H9 (cell line): Measurements from ENCODE around the gene UBXN11. TPM values are rescaled to one million over a fixed set of nuclear protein-coding genes. Genes with fewer than 3 reads are reported as not detected.

Source experiments
- DNase-seq: peaks from one replicate; pipeline ENCODE4 v3.0.0-alpha.2; 2017
- H2AFZ ChIP-seq: one replicate; pipeline ENCODE4 v1.6.1; 2013; ENCODE audit warnings: mild to moderate bottlenecking, low read length, control low read depth, moderate library complexity
- H2AK5ac ChIP-seq: 2 replicates; pipeline ENCODE4 v1.6.1; 2013; ENCODE audit warnings: low read length, control low read depth, mixed read lengths; ENCODE audit not compliant: insufficient read length
- H2BK120ac ChIP-seq: one replicate; pipeline ENCODE4 v1.6.1; 2013; ENCODE audit warnings: low read depth, mild to moderate bottlenecking, low read length, control low read depth, inconsistent platforms; ENCODE audit not compliant: poor library complexity, severe bottlenecking
- H2BK12ac ChIP-seq: 2 replicates; pipeline ENCODE4 v1.6.1; 2013; ENCODE audit warnings: low read length, control low read depth, mixed read lengths, low read depth; ENCODE audit not compliant: insufficient read length
- H2BK15ac ChIP-seq: 2 replicates; pipeline ENCODE4 v1.6.1; 2013; ENCODE audit warnings: low read depth, low read length, control low read depth
- H2BK20ac ChIP-seq: one replicate; pipeline ENCODE4 v1.6.1; 2013; ENCODE audit warnings: low read depth, mild to moderate bottlenecking, low read length, control low read depth, inconsistent platforms; ENCODE audit not compliant: poor library complexity, severe bottlenecking
- H2BK5ac ChIP-seq: 2 replicates; pipeline ENCODE4 v1.6.1; 2013; ENCODE audit warnings: low read length, control low read depth, mixed read lengths; ENCODE audit not compliant: insufficient read length
- H3K14ac ChIP-seq: 2 replicates; pipeline ENCODE4 v1.6.1; 2013; ENCODE audit warnings: low read length, control low read depth; ENCODE audit not compliant: insufficient read depth
- H3K18ac ChIP-seq: 2 replicates; pipeline ENCODE4 v1.6.1; 2013; ENCODE audit warnings: low read depth, mild to moderate bottlenecking, mixed read lengths, low read length, control low read depth; ENCODE audit not compliant: insufficient read length
- H3K23ac ChIP-seq: 2 replicates; pipeline ENCODE4 v1.6.1; 2013; ENCODE audit warnings: low read length, control low read depth, mixed read lengths, low read depth; ENCODE audit not compliant: insufficient read length
- H3K23me2 ChIP-seq: 2 replicates; pipeline ENCODE4 v1.6.1; 2013; ENCODE audit warnings: low read depth, mild to moderate bottlenecking, mixed read lengths, low read length, control low read depth; ENCODE audit not compliant: insufficient read length, poor library complexity, severe bottlenecking
- H3K27ac ChIP-seq: 2 replicates; pipeline ENCODE4 v1.5.1; 2013; ENCODE audit warnings: low read length, control low read depth, mixed read lengths, low read depth; ENCODE audit not compliant: insufficient read length
- H3K27me3 ChIP-seq: 2 replicates; pipeline ENCODE4 v1.6.1; 2013; ENCODE audit warnings: low read length, control low read depth, inconsistent platforms; ENCODE audit not compliant: insufficient read depth
- H3K4ac ChIP-seq: 2 replicates; pipeline ENCODE4 v1.6.1; 2013; ENCODE audit warnings: low read depth, mild to moderate bottlenecking, control low read depth, inconsistent platforms, low read length, moderate library complexity
- H3K4me1 ChIP-seq: 2 replicates; pipeline ENCODE4 v1.6.1; 2013; ENCODE audit warnings: low read length, control low read depth, inconsistent platforms; ENCODE audit not compliant: insufficient read depth
- H3K4me2 ChIP-seq: 2 replicates; pipeline ENCODE4 v1.6.1; 2013; ENCODE audit warnings: low read length, control low read depth, mixed read lengths; ENCODE audit not compliant: insufficient read length, insufficient read depth
- H3K56ac ChIP-seq: 2 replicates; pipeline ENCODE4 v1.6.1; 2013; ENCODE audit warnings: low read depth, mild to moderate bottlenecking, mixed read lengths, low read length, control low read depth; ENCODE audit not compliant: insufficient read length
- H3K79me1 ChIP-seq: 2 replicates; pipeline ENCODE4 v1.6.1; 2013; ENCODE audit warnings: low read depth, mild to moderate bottlenecking, moderate library complexity, low read length, control low read depth, inconsistent platforms; ENCODE audit not compliant: insufficient read depth, poor library complexity, severe bottlenecking
- H3K79me2 ChIP-seq: 2 replicates; pipeline ENCODE4 v1.6.1; 2013; ENCODE audit warnings: low read length, control low read depth, inconsistent platforms; ENCODE audit not compliant: insufficient read depth
- H3K9ac ChIP-seq: 2 replicates; pipeline ENCODE4 v1.6.1; 2013; ENCODE audit warnings: low read length, control low read depth, mixed read lengths; ENCODE audit not compliant: insufficient read length; ENCODE audit errors: extremely low read depth
- H3K9me3 ChIP-seq: one replicate; pipeline ENCODE4 v1.6.1; 2013; ENCODE audit warnings: low read depth, low read length, inconsistent platforms; ENCODE audit not compliant: control insufficient read depth
- H3T11ph ChIP-seq: one replicate; pipeline ENCODE4 v1.6.1; 2013; ENCODE audit warnings: mild to moderate bottlenecking, low read length, control low read depth, inconsistent platforms
- H4K20me1 ChIP-seq: one replicate; pipeline ENCODE4 v1.6.1; 2013; ENCODE audit not compliant: control insufficient read depth, insufficient read length, insufficient read depth
- H4K5ac ChIP-seq: 2 replicates; pipeline ENCODE4 v1.6.1; 2013; ENCODE audit warnings: low read depth, mild to moderate bottlenecking, mixed read lengths, low read length, control low read depth; ENCODE audit not compliant: insufficient read length
- H4K8ac ChIP-seq: replicated peaks from 2 replicates; pipeline ENCODE4 v1.6.1; 2013; ENCODE audit warnings: low read length, control low read depth, mixed read lengths, low read depth; ENCODE audit not compliant: insufficient read length
- H4K91ac ChIP-seq: 2 replicates; pipeline ENCODE4 v1.6.1; 2013; ENCODE audit warnings: low read depth, mild to moderate bottlenecking, moderate library complexity, mixed read lengths, low read length, control low read depth; ENCODE audit not compliant: insufficient read length
- H3K27ac Mint-ChIP-seq, 3 experiments: 2 replicates in 2 of 3; 3 replicates in 1 of 3; pipeline ENCODE4 v1.8.0; 2020 to 2021; ENCODE audit warnings: mixed read lengths in 3 of 3, mild to moderate bottlenecking in 1 of 3, moderate library complexity in 1 of 3
- H3K27me3 Mint-ChIP-seq: 2 replicates; pipeline ENCODE4 v1.8.0; 2021; ENCODE audit warnings: low read depth, mild to moderate bottlenecking, moderate library complexity, mixed read lengths
- H3K36me3 Mint-ChIP-seq, 3 experiments: 2 replicates in 2 of 3; 3 replicates in 1 of 3; pipeline ENCODE4 v1.8.0; 2020 to 2021; ENCODE audit warnings: low read depth in 3 of 3, mixed read lengths in 3 of 3; ENCODE audit not compliant: insufficient read depth in 1 of 3
- H3K4me1 Mint-ChIP-seq, 2 experiments: 2 replicates each; pipeline ENCODE4 v1.8.0; 2020; ENCODE audit warnings: mixed read lengths in 2 of 2
- H3K4me3 Mint-ChIP-seq, 2 experiments: 2 replicates in 1 of 2; 3 replicates in 1 of 2; pipeline ENCODE4 v1.8.0; 2020 to 2021; ENCODE audit warnings: mild to moderate bottlenecking in 2 of 2, mixed read lengths in 2 of 2, moderate library complexity in 1 of 2
- H3K9me3 Mint-ChIP-seq, 2 experiments: 2 replicates in 1 of 2; 3 replicates in 1 of 2; pipeline ENCODE4 v1.8.0; 2020; ENCODE audit warnings: mild to moderate bottlenecking in 2 of 2, mixed read lengths in 2 of 2, moderate library complexity in 1 of 2
- CTCF ChIP-seq: fragments of 200-600 bp; sonication (generic); conservative IDR thresholded peaks from 3 replicates; pipeline ENCODE4 v1.8.0; 2021; ENCODE audit warnings: antibody characterized with exemption, mild to moderate bottlenecking
- WGBS: extraction: QIAGEN DNeasy Blood & Tissue Kit; methylation state at CpG from one replicate; pipeline ENCODE4 v1.1.7; 2013; ENCODE audit warnings: missing lambda C conversion rate, low lambda C conversion rate, mixed read lengths; ENCODE audit not compliant: insufficient read length; ENCODE audit errors: extremely low coverage; 5-methylcytosine and 5-hydroxymethylcytosine counted together
- total RNA-seq: library from RNA; stranded (reverse); gene quantifications from 2 replicates; pipeline ENCODE4 v1.2.1, GENCODE V29; 2021

The UBXN11 gene
- total RNA-seq, 1 experiment from 2014 or later, result 13.7 TPM

GRCh38 chr1:26285366-26286063 lies 20.9 kb downstream of the UBXN11 start:
- H3K4me3 Mint-ChIP-seq, result no peak overlapping the region; a peak in 1 of 5 replicates
- WGBS, result no CpG with 5 or more reads among the region's 19 CpGs
- Histone ChIP-seq H3K23ac (no peak overlapping the region), H3K9ac (no peak overlapping the region), H4K5ac (no peak overlapping the region), H2BK120ac (no peak overlapping the region), H3K4me2 (no peak overlapping the region), H3K56ac (no peak overlapping the region), H4K8ac (no peak overlapping the region), H2BK5ac (no peak overlapping the region), H4K91ac (no peak overlapping the region), H3T11ph (no peak overlapping the region), H3K4me1 (peaks cover 8% of the 10 kb centered on the region; the same call in 1 of the 2 replicates), H4K20me1 (peaks cover 2% of the 10 kb centered on the region), H3K9me3 (no peaks in the 10 kb centered on the region), H2AFZ (no peak overlapping the region), H2BK12ac (no peak overlapping the region), H3K18ac (no peak overlapping the region), H3K27ac (no peak overlapping the region), H3K79me2 (no peaks in the 10 kb centered on the region), H3K27me3 (no peaks in the 10 kb centered on the region), H2BK20ac (no peak overlapping the region), H2AK5ac (no peak overlapping the region), H3K23me2 (peaks cover 2% of the 10 kb centered on the region), H3K14ac (no peak overlapping the region), H2BK15ac (no peak overlapping the region), H3K79me1 (no peaks in the 10 kb centered on the region), H3K4ac (no peak overlapping the region)
- H3K36me3 Mint-ChIP-seq, result peaks cover 8 to 11% (median 11%) of the 10 kb centered on the region in 3 experiments; a peak in 6 of 7 replicates
- peak; percentile 89 for DNase-seq
- no peak overlapping the region for H3K27ac Mint-ChIP-seq
- TF ChIP-seq CTCF, result peak; percentile 79
- no peaks in the 10 kb centered on the region; a peak in 1 of 5 replicates for H3K9me3 Mint-ChIP-seq
- H3K27me3 Mint-ChIP-seq, result no peaks in the 10 kb centered on the region; the same call in 1 of the 2 replicates
- H3K4me1 Mint-ChIP-seq, result peaks cover 46 to 52% of the 10 kb centered on the region in 2 experiments
